ENCODE data around the gene MYOCD.

DNA sequence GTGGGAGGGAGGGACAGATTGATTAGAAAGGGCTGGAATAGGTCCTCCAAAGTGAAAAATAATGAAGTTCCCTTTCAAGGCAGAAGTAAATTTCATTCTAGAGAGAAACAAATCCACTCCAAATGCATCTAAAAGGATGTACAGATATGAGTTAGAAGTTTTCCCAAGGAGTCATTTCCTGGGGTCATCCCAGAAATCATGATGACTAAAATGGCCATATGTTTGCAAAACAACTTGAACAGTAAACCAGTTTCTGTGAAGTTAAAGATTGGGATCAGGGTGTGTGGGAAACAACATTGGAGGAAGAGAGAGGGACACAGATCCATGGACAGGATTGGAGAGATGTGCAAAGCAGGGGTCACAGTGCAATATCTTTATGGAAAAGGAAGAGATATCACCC, 91.1 kb downstream of the MYOCD start:
- TF ChIP-seq EZH2 (IDR thresholded peaks at IDR 0.05; ENCODE audit: insufficient read depth, poor library complexity, severe bottlenecking) (no peak), EZH2phosphoT487 (IDR thresholded peaks at IDR 0.05; ENCODE audit: insufficient read depth, low read depth) (no peak)
